Cardiac muscle cell (in vitro differentiated cells and primary cell): ENCODE data around the gene CZIB. TPM values are rescaled to one million over a fixed set of nuclear protein-coding genes. Genes with fewer than 3 reads are reported as not detected.

Source experiments
- DNase-seq, 2 donors: peaks; one replicate each; pipeline versions ENCODE4 v3.0.0 to v3.0.0-alpha.2; 2010 to 2017; ENCODE audit warnings: low read depth in 1 of 2, low spot score in 1 of 2
- H3K27ac ChIP-seq: fragments of 200-600 bp; sonication (generic); 2 replicates; pipeline ENCODE4 v1.5.1; 2016
- H3K27me3 ChIP-seq: fragments of 200-600 bp; sonication (generic); 2 replicates; pipeline ENCODE4 v1.6.0; 2016; ENCODE audit warnings: control low read depth
- H3K36me3 ChIP-seq: fragments of 200-600 bp; sonication (generic); 2 replicates; pipeline ENCODE4 v1.5.1; 2016; ENCODE audit warnings: control low read depth
- H3K4me1 ChIP-seq: fragments of 200-600 bp; sonication (generic); 2 replicates; pipeline ENCODE4 v1.8.1; 2017; ENCODE audit warnings: low read depth, mild to moderate bottlenecking, mixed run types
- H3K4me3 ChIP-seq: fragments of 200-600 bp; sonication (generic); 2 replicates; pipeline ENCODE4 v1.5.1; 2016; ENCODE audit warnings: mild to moderate bottlenecking
- H3K9me3 ChIP-seq: fragments of 200-600 bp; sonication (generic); 2 replicates; pipeline ENCODE4 v1.5.1; 2017; ENCODE audit warnings: low read depth, mild to moderate bottlenecking, control low read depth
- CTCF ChIP-seq: IDR thresholded peaks from 2 replicates; pipeline ENCODE4 v1.5.1; 2012; ENCODE audit warnings: low read depth, mild to moderate bottlenecking, low read length
- polyA plus RNA-seq: library from polyadenylated mRNA; unstranded; fragments of >200 nt; fragmentation: Nextera tagmentation; extraction: Ambion mirVana; gene quantifications from 2 replicates; pipeline ENCODE4 v1.2.1, GENCODE V29; 2016
- total RNA-seq: library from RNA; depleted of rRNA; stranded (reverse); fragments of >200 nt; gene quantifications from 2 replicates; pipeline ENCODE4 v1.2.3, GENCODE V29; 2016

CZIB gene
- total and polyA plus RNA-seq, 2 experiments from 2014 or later = 62.2 to 83.7 TPM

- H3K4me1 ChIP-seq = peaks cover 6% of the 10 kb centered on the region
- no peak for DNase-seq
- H3K27ac ChIP-seq = no peak overlapping the region
- H3K9me3 ChIP-seq = no peaks in the 10 kb centered on the region
- no peaks in the 10 kb centered on the region for H3K27me3 ChIP-seq
- H3K4me3 ChIP-seq = no peak overlapping the region
- peaks cover 38% of the 10 kb centered on the region for H3K36me3 ChIP-seq
- no peak for TF ChIP-seq CTCF
These were observed 17.0 kb downstream of the CZIB start for GRCh38 chr1:53203466-53203865.

- Histone ChIP-seq H3K27me3 (no peaks in the 10 kb centered on the region), H3K27ac (peak overlapping the region; percentile 95), H3K4me3 (no peak overlapping the region), H3K9me3 (no peaks in the 10 kb centered on the region), H3K4me1 (peaks cover 20% of the 10 kb centered on the region), H3K36me3 (peaks cover 20% of the 10 kb centered on the region)
- DNase-seq = peak; percentile 26 to 46
- TF ChIP-seq CTCF = no peak
These were observed 22.2 kb downstream of the CZIB start for GRCh38 chr1:53198241-53198651.

DNA sequence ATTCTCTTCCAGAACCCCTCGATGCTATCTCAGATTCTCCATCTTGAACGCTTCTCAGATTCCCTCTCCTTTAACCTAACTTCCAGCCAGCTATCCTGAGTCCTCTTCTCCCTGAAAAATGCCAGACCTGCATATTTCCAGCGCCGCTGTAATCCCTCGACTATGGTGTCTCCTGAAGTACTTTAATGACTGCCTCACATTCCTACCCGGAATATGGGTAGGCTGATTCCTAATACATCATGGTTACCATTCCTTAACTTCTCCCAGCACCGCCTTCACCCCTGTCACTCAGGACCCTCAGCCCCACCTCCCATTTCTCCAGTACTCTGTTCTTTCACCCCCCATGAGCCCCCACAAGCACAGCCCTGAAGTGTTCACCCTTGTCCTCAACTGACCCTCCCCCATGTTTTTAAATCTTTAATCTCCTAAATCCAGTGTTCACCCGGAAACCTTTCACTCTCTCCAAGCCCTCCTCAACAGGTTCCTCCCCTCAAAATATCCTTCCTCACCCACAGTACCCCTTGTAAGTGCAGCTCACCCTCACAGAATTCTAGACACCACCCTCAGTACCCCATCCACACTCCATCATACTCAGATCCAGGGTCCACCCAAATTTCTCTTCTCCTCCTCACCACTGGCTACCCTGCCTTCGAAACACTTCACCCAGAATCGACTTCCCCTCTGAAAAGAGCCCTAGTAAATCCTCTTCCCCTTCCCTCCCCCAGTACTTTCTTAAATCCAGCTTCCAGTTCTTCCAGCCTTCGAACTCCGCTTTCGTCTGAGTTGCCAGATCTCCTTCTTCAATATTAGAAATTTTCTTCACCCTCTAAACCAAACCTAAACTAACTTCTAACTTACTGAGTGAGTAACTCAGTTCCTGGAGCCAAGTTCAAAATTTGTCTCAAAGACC lies 22.9 kb downstream of the CZIB start:
- Histone ChIP-seq H3K27ac (peak overlapping the region; percentile 95), H3K27me3 (no peaks in the 10 kb centered on the region)
- TF ChIP-seq CTCF = no peak

DNA sequence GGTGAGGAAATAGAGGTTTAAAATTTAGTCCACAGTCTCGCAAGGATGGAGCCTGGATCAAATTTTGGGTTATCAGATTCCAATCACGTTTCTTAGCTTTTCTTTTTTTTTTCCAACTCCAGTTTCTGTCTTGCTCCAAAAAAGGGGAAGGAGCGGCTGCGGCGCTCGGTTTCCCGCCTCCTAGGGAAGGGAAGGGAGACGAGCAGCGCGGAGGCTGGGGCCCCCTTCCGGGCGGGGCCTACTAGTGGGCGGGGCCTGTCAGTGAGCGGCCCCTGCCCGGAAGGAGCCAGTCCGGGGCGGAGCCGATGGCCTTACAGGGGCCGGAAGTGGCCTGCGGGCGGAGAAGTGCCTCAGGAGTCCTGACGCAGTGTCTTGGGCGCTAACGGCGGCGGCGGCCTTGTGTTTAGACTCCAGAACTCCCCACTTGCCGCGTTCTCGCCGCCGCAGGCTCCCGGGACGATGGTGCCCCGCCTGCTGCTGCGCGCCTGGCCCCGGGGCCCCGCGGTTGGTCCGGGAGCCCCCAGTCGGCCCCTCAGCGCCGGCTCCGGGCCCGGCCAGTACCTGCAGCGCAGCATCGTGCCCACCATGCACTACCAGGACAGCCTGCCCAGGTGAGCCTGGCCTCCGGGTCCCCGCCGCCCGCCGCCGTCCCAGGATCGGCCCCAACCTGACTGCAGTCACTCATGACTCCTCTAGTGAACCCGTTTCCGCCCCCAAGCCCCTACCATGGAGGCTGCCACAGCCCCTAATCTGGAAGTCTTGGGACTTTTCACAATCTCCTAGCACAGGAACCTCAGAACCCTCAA lies 23.7 kb downstream of the CZIB start, which contains the start of gene CPT2:
CPT2 (plus strand) TSS at position 340 of the 806 bp plus-strand sequence; CDS start at position 460, 120 bp downstream.
- peaks cover 20% of the 10 kb centered on the region for H3K4me1 ChIP-seq
- peak within 1 kb of the TSS; percentile 95 for H3K27ac ChIP-seq
- peak within 1 kb of the TSS; percentile 71 for H3K4me3 ChIP-seq
- H3K36me3 ChIP-seq = peaks cover 6% of the 10 kb centered on the region
- H3K9me3 ChIP-seq = no peaks in the 10 kb centered on the region
- DNase-seq = peak; percentile 95
- H3K27me3 ChIP-seq = no peaks in the 10 kb centered on the region
- TF ChIP-seq CTCF = no peak

More for the DNA sequence above, 22.9 kb downstream of the CZIB start:
- DNase-seq = peak; percentile 18 to 28
- Histone ChIP-seq H3K4me3 (peak overlapping the region; percentile 71), H3K9me3 (no peaks in the 10 kb centered on the region), H3K4me1 (peaks cover 20% of the 10 kb centered on the region), H3K36me3 (peaks cover 13% of the 10 kb centered on the region)

GRCh38 chr1:53196017-53196484 lies 24.4 kb downstream of the CZIB start:
- no peak for TF ChIP-seq CTCF
- Histone ChIP-seq H3K9me3 (no peaks in the 10 kb centered on the region), H3K4me1 (peaks cover 20% of the 10 kb centered on the region), H3K36me3 (no peaks in the 10 kb centered on the region), H3K27me3 (no peaks in the 10 kb centered on the region), H3K4me3 (peak overlapping the region; percentile 71), H3K27ac (no peak overlapping the region)
- DNase-seq = no peak
